NCI-H2227 (cell line): ENCODE data around the gene PCDHGC5.

ENCODE experiments used
- DNase-seq: peaks from one replicate; lab custom pipeline; 2025; ENCODE audit not compliant: unreplicated experiment; lab: John Stamatoyannopoulos, UW

The PCDHGC5 gene

GRCh38 chr5:141512390-141512910 is 23.6 kb downstream of the PCDHGC5 start:
- DNase-seq = peak; percentile 89

GRCh38 chr5:141512911-141513626 is 24.2 kb downstream of the PCDHGC5 start:
- peak; percentile 77 for DNase-seq

- DNase-seq = peak; percentile 87
Measured at GRCh38 chr5:141513627-141514329, 24.9 kb downstream of the PCDHGC5 start.

GRCh38 chr5:141514330-141515133 is 25.7 kb downstream of the PCDHGC5 start:
- DNase-seq = no peak

GRCh38 chr5:141515141-141515540 is 26.3 kb downstream of the PCDHGC5 start:
- DNase-seq = no peak

- DNase-seq = no peak
Measured at GRCh38 chr5:141515946-141516671, 27.2 kb downstream of the PCDHGC5 start.

GRCh38 chr5:141516672-141517025 is 27.8 kb downstream of the PCDHGC5 start:
- DNase-seq = no peak

GRCh38 chr5:141517312-141517711 is 28.4 kb downstream of the PCDHGC5 start:
- no peak for DNase-seq

- no peak for DNase-seq
Measured at GRCh38 chr5:141517880-141518617, 29.2 kb downstream of the PCDHGC5 start.

- no peak for DNase-seq
Measured at GRCh38 chr5:141518618-141519015, 29.7 kb downstream of the PCDHGC5 start.

GRCh38 chr5:141519605-141520565 is 31.0 kb downstream of the PCDHGC5 start:
- no peak for DNase-seq

GRCh38 chr5:141521244-141521781 is 32.4 kb downstream of the PCDHGC5 start:
- no peak for DNase-seq

GRCh38 chr5:141522301-141522700 is 33.4 kb downstream of the PCDHGC5 start:
- no peak for DNase-seq

GRCh38 chr5:141523991-141524390 is 35.1 kb downstream of the PCDHGC5 start:
- no peak for DNase-seq

- DNase-seq = peak; percentile 95
Measured at GRCh38 chr5:141524604-141525597, 36.0 kb downstream of the PCDHGC5 start.

- DNase-seq = no peak
Measured at GRCh38 chr5:141525653-141526052, 36.8 kb downstream of the PCDHGC5 start.

GRCh38 chr5:141527426-141527825 is 38.5 kb downstream of the PCDHGC5 start:
- no peak for DNase-seq
